ENCODE measurements around the gene ZC3H12C. TPM values are rescaled to one million over a fixed set of nuclear protein-coding genes. Genes with fewer than 3 reads are reported as not detected.
"Not testable (repeated sequence)": the region's sequence is repeated elsewhere in the genome, so short reads cannot be mapped to it uniquely, and the experiment has no call there.

The ZC3H12C gene
- total RNA-seq, 4 donors from 2014 or later: 2.3 to 27.6 (median 18.6) TPM

DNA sequence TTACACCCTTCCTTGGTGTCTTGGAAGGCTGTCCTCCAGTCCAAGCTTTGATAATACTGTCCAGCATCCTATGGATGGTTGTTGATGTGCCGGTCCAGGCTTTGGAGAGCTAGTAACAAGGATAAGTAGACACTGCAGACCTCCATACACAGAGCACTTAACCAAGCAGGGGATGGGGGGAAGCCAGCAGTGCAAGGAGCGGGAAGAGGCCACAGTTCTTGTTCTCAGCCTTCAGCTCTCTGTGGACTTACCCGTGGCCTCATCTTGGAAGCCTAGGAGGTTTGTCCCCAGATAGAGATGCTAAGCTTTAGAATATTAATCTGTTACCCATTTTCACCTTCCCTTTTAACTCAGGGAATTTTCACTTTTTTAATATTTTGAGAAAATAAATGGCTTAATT is 30.9 kb upstream of the ZC3H12C start:
- Histone ChIP-seq H3K27me3 (no peaks in the 10 kb centered on the region), H3K36me3 (no peaks in the 10 kb centered on the region), H3K9me3 (no peaks in the 10 kb centered on the region), H3K27ac (no peak overlapping the region), H3K4me1 (no peaks in the 10 kb centered on the region), H3K4me3 (no peak overlapping the region)
- no peak for DNase-seq
- no peak for TF ChIP-seq POLR2A (IDR thresholded peaks at IDR 0.05)
- TF ChIP-seq, protein P1, sequence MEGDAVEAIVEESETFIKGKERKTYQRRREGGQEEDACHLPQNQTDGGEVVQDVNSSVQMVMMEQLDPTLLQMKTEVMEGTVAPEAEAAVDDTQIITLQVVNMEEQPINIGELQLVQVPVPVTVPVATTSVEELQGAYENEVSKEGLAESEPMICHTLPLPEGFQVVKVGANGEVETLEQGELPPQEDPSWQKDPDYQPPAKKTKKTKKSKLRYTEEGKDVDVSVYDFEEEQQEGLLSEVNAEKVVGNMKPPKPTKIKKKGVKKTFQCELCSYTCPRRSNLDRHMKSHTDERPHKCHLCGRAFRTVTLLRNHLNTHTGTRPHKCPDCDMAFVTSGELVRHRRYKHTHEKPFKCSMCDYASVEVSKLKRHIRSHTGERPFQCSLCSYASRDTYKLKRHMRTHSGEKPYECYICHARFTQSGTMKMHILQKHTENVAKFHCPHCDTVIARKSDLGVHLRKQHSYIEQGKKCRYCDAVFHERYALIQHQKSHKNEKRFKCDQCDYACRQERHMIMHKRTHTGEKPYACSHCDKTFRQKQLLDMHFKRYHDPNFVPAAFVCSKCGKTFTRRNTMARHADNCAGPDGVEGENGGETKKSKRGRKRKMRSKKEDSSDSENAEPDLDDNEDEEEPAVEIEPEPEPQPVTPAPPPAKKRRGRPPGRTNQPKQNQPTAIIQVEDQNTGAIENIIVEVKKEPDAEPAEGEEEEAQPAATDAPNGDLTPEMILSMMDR (IDR thresholded peaks at IDR 0.05): no peak
- intact Hi-C loops (cut with DNase I; ENCODE audit: low total_unique reads): no loop called here

DNA sequence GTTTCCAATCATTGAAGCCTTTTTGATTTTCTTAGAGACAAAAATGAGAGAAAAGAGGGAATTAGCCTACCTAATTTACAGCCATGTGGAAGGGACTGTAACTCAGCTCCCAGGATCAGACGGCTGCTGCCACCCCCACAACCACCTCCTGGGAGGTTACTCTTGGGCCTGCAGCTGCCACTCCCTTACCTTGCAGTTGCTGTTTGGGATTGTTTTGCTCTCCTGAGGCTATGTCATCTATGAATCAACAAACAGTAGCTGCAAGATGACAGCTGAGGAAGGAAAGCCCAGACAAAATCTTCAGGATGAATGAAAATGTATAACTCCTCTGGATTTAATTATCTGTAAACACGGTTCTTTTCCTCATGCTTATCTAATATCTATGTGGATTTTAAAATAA is 28.0 kb upstream of the ZC3H12C start:
- intact Hi-C loops (cut with DNase I; ENCODE audit: low total_unique reads): no loop called here
- no peak overlapping the region for H3K4me3 ChIP-seq
- no peak overlapping the region for H3K27ac ChIP-seq
- DNase-seq: no peak
- H3K36me3 ChIP-seq: no peaks in the 10 kb centered on the region
- H3K4me1 ChIP-seq: no peaks in the 10 kb centered on the region
- H3K9me3 ChIP-seq: no peaks in the 10 kb centered on the region
- no peaks in the 10 kb centered on the region for H3K27me3 ChIP-seq
- TF ChIP-seq POLR2A (IDR thresholded peaks at IDR 0.05): no peak
- TF ChIP-seq, protein P1 (IDR thresholded peaks at IDR 0.05): no peak

DNA sequence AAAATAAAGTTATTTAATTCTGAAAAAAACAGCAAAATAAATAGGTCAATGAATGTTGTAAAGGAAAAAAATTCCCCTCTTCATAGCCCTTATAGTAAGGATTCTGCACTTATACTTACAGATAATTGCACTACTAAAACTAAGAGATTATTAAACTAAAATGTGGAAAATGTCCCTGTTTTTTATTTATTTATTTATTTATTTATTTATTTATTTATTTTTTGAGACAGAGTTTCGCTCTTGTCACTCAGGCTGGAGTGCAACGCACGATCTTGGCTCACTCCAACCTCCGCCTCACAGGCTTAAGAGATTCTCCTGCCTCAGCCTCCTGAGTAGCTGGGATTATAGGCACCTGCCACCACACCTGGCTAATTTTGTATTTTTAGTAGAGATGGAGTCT is 25.2 kb upstream of the ZC3H12C start:
- H3K9me3 ChIP-seq; DNase-seq; H3K4me1 ChIP-seq; H3K27me3 ChIP-seq; H3K36me3 ChIP-seq; intact Hi-C loops (cut with DNase I; ENCODE audit: low total_unique reads); H3K4me3 ChIP-seq: not testable (repeated sequence)
- H3K27ac ChIP-seq: peak overlapping the region in 1 of 2 donors; percentile 37

DNA sequence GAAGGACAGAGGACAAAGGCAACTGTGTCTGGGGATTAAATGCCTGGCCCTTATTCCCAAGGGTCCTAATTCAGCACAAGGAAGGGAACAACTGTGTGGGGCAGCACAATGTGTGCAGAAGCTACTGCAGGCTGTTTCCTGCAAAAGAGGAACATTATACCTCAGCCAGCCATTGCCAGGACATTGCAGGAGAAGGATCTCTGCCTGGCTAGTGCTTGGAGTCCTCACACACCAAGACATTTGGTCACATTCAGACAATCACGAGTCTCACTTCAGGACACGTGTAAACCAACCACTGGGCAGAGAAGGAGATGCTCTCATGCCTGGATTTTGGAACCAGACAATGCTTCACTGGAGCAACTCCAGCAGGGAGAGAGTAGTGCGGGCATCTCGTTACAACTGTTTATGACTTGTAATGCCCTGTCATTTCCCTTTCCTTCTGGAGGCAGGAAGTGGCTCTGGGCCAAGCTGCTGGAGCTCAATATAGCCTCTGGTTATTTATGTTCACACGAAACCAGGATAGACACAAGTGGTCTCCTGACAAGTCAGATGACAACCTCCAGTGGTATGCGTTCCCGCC is 23.9 kb upstream of the ZC3H12C start:
- peak overlapping the region; percentile 33 to 37 for H3K27ac ChIP-seq
- TF ChIP-seq POLR2A (IDR thresholded peaks at IDR 0.05): no peak
- TF ChIP-seq, protein P1 (IDR thresholded peaks at IDR 0.05): no peak
- no peaks in the 10 kb centered on the region for H3K4me1 ChIP-seq
- intact Hi-C loops (cut with DNase I; ENCODE audit: low total_unique reads): no loop called here
- H3K9me3 ChIP-seq: no peaks in the 10 kb centered on the region
- H3K27me3 ChIP-seq: no peaks in the 10 kb centered on the region
- no peak overlapping the region for H3K4me3 ChIP-seq
- DNase-seq: peak in 1 of 2 donors; percentile 44
- no peaks in the 10 kb centered on the region for H3K36me3 ChIP-seq

DNA sequence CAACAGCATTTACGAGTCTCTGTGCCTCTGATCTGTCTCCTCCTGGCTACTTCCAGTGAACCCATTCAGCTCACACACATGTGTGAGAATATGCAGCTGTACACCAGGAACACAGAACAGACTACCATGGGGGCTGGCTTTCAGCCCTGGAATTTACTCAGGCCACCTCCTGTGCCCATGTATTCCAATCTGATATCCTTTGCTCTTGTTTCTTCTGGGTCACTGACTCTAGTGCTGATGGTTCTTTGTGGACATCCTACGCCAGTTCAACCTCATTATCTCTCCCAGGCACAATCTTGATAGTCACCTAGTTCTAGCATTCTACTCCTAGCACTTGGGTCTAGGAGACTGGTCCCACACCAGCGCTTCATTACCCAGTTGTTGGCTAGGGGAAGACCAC is 23.0 kb upstream of the ZC3H12C start:
- TF ChIP-seq POLR2A (IDR thresholded peaks at IDR 0.05): no peak
- TF ChIP-seq, protein P1 (IDR thresholded peaks at IDR 0.05): no peak
- Histone ChIP-seq H3K4me3 (no peak overlapping the region), H3K4me1 (no peaks in the 10 kb centered on the region), H3K9me3 (no peaks in the 10 kb centered on the region), H3K36me3 (no peaks in the 10 kb centered on the region), H3K27me3 (no peaks in the 10 kb centered on the region), H3K27ac (no peak overlapping the region)
- no peak for DNase-seq
- intact Hi-C loops (cut with DNase I; ENCODE audit: low total_unique reads): no loop called here

DNA sequence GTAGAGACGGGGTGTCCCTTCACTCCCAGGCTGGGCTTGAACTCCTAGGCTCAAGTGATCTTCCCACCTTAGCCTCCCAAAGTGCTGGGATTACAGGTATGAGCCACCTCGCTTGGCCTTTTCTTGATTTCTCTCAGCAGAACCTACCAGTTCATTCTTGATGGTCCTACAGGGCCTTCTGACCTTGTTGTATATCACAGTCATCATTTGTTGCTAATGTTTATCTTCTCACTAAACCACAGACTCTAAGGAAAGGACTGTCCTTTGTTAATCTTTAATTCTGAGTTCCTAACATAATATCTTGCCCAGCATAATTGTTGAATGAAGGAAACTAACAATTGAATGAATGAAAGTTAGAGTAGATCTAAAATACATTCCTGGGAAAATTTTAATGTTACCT is 22.0 kb upstream of the ZC3H12C start:
- intact Hi-C loops (cut with DNase I; ENCODE audit: low total_unique reads): no loop called here
- H3K27ac ChIP-seq: no peak overlapping the region

More for the DNA sequence above, 22.0 kb upstream of the ZC3H12C start:
- Histone ChIP-seq H3K4me1 (no peaks in the 10 kb centered on the region), H3K9me3 (no peaks in the 10 kb centered on the region), H3K27me3 (no peaks in the 10 kb centered on the region), H3K36me3 (no peaks in the 10 kb centered on the region), H3K4me3 (no peak overlapping the region)
- DNase-seq: no peak
- TF ChIP-seq, protein P1 (IDR thresholded peaks at IDR 0.05): no peak
- TF ChIP-seq POLR2A (IDR thresholded peaks at IDR 0.05): no peak
